ENCODE results near the gene SULT4A1. TPM values are rescaled to one million over a fixed set of nuclear protein-coding genes. Genes with fewer than 3 reads are reported as not detected.

SULT4A1 gene
- total and polyA plus RNA-seq, 4 donors = 0.08 to 0.37 TPM; not detected in 2

DNA sequence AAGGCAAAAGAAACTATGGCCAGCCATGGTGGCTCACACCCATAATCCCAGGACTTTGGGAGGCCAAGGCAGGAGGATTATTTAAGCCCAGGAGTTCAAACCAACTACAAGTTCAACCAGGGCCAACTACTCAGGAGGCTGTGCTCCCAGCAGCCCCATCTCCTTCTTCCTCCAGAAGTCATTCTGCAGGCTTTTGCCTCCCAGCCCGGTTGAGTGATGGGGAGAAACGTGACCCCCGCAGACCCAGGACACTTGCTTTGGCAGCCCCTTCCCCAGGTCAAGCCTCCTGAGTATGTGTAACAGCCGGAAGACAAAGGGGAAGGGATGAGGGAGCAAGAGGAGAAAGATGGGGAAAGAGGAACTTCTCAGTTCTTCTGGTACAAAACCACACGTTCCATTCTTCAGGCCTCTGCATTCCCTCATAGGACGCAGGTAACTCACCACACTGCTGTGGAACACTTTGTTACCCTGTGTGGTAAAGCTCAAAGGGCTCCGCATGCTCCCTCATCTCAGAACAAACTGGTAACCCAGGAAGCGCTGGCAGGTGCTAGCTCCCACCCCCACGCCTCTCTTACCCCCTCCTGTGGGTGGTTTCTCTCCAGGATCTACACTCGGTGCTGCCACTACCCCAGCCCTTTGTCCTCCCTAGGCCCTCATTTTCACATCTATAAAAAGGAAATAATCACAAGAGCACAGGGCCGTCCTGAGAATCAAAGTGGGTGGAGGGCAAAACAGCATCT, 4.0 kb downstream of the SULT4A1 start:
- 66% methylated on average over 11 of the region's 11 CpGs for WGBS
- peaks cover 0 to 2% (median 0%) of the 10 kb centered on the region in 4 donors for H3K9me3 ChIP-seq (ENCODE audit: control insufficient read depth in 4 of 4, low read length in 3 of 4)
- no peak for TF ChIP-seq HNF4A (conservative IDR thresholded peaks at IDR 0.05)
- no peak for TF ChIP-seq EGR1 (IDR thresholded peaks at IDR 0.05; ENCODE audit: low read depth in 2 of 2)
- TF ChIP-seq, protein P1, sequence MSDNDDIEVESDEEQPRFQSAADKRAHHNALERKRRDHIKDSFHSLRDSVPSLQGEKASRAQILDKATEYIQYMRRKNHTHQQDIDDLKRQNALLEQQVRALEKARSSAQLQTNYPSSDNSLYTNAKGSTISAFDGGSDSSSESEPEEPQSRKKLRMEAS (IDR thresholded peaks at IDR 0.05) = no peak
- TF ChIP-seq, protein P2, sequence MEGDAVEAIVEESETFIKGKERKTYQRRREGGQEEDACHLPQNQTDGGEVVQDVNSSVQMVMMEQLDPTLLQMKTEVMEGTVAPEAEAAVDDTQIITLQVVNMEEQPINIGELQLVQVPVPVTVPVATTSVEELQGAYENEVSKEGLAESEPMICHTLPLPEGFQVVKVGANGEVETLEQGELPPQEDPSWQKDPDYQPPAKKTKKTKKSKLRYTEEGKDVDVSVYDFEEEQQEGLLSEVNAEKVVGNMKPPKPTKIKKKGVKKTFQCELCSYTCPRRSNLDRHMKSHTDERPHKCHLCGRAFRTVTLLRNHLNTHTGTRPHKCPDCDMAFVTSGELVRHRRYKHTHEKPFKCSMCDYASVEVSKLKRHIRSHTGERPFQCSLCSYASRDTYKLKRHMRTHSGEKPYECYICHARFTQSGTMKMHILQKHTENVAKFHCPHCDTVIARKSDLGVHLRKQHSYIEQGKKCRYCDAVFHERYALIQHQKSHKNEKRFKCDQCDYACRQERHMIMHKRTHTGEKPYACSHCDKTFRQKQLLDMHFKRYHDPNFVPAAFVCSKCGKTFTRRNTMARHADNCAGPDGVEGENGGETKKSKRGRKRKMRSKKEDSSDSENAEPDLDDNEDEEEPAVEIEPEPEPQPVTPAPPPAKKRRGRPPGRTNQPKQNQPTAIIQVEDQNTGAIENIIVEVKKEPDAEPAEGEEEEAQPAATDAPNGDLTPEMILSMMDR (IDR thresholded peaks at IDR 0.05; ENCODE audit: low read depth, low read length, missing input control) = no peak
- no peak for TF ChIP-seq REST (IDR thresholded peaks at IDR 0.05)
- no peak for TF ChIP-seq RAD21 (IDR thresholded peaks at IDR 0.05)
- no peak for TF ChIP-seq JUND (IDR thresholded peaks at IDR 0.05)
- no peak for TF ChIP-seq GABPA (IDR thresholded peaks at IDR 0.05 in 1 of 2, conservative IDR thresholded peaks at IDR 0.05 in 1 of 2)
- H3K9ac ChIP-seq (ENCODE audit: low read depth in 1 of 2, low read length in 2 of 2) = no peak overlapping the region
- no peak overlapping the region for H3K4me3 ChIP-seq (ENCODE audit: low read depth in 1 of 3, low read length in 3 of 3)
- DNase-seq (ENCODE audit: low spot score) = no peak
- no peaks in the 10 kb centered on the region for H3K36me3 ChIP-seq (ENCODE audit: control insufficient read depth in 4 of 4, insufficient read depth in 3 of 4, low read depth in 1 of 4, low read length in 3 of 4)
- H3K4me1 ChIP-seq (ENCODE audit: control insufficient read depth in 4 of 4, insufficient read depth in 4 of 4, low read length in 3 of 4) = peaks cover 0 to 7% (median 3%) of the 10 kb centered on the region in 4 donors
- H3K27ac ChIP-seq (ENCODE audit: low read depth in 1 of 2, low read length in 2 of 2) = no peak overlapping the region
- peaks cover 2 to 9% (median 5%) of the 10 kb centered on the region in 4 donors for H3K27me3 ChIP-seq (ENCODE audit: control insufficient read depth in 4 of 4, insufficient read depth in 4 of 4, low read length in 3 of 4)

GRCh38 chr22:43857367-43857766, 4.9 kb downstream of the SULT4A1 start:
- Histone ChIP-seq H3K9me3 (ENCODE audit: control insufficient read depth in 4 of 4, low read length in 3 of 4) (peaks cover 0 to 2% (median 0%) of the 10 kb centered on the region in 4 donors), H3K36me3 (ENCODE audit: control insufficient read depth in 4 of 4, insufficient read depth in 3 of 4, low read depth in 1 of 4, low read length in 3 of 4) (no peaks in the 10 kb centered on the region), H3K27ac (ENCODE audit: low read depth in 1 of 2, low read length in 2 of 2) (no peak overlapping the region), H3K27me3 (ENCODE audit: control insufficient read depth in 4 of 4, insufficient read depth in 4 of 4, low read length in 3 of 4) (peaks cover 0 to 9% (median 2%) of the 10 kb centered on the region in 4 donors), H3K9ac (ENCODE audit: low read depth in 1 of 2, low read length in 2 of 2) (no peak overlapping the region), H3K4me3 (ENCODE audit: low read depth in 1 of 3, low read length in 3 of 3) (no peak overlapping the region), H3K4me1 (ENCODE audit: control insufficient read depth in 4 of 4, insufficient read depth in 4 of 4, low read length in 3 of 4) (peaks cover 0 to 5% (median 2%) of the 10 kb centered on the region in 4 donors)
- DNase-seq (ENCODE audit: low spot score) = no peak
- TF ChIP-seq SP1 (IDR thresholded peaks at IDR 0.05) = no peak
- TF ChIP-seq YY1 (IDR thresholded peaks at IDR 0.05) = no peak
- TF ChIP-seq RAD21 (IDR thresholded peaks at IDR 0.05) = no peak
- no peak for TF ChIP-seq NR2F2 (IDR thresholded peaks at IDR 0.05)
- no peak for TF ChIP-seq REST (IDR thresholded peaks at IDR 0.05)
- TF ChIP-seq, protein P2 (IDR thresholded peaks at IDR 0.05; ENCODE audit: low read depth, low read length, missing input control) = no peak
- TF ChIP-seq GABPA (IDR thresholded peaks at IDR 0.05 in 1 of 2, conservative IDR thresholded peaks at IDR 0.05 in 1 of 2) = no peak
- no peak for TF ChIP-seq HNF4G (IDR thresholded peaks at IDR 0.05)
- no peak for TF ChIP-seq FOXA2 (IDR thresholded peaks at IDR 0.05)
- no peak for TF ChIP-seq TAF1 (conservative IDR thresholded peaks at IDR 0.05)
- TF ChIP-seq, protein P3, sequence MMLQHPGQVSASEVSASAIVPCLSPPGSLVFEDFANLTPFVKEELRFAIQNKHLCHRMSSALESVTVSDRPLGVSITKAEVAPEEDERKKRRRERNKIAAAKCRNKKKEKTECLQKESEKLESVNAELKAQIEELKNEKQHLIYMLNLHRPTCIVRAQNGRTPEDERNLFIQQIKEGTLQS (IDR thresholded peaks at IDR 0.05) = no peak
- TF ChIP-seq FOXA1 (IDR thresholded peaks at IDR 0.05) = no peak

Measured in liver (tissue), 9 donors.